ENCODE measurements around the gene BBS9. TPM values are rescaled to one million over a fixed set of nuclear protein-coding genes. Genes with fewer than 3 reads are reported as not detected.

Gene BBS9
- total and polyA plus RNA-seq, 9 of the 15 experiments (the other 6 are each of a cell fraction or from before 2014, with no cell fraction given): 0.77 to 3.3 (median 2.4) TPM

DNA sequence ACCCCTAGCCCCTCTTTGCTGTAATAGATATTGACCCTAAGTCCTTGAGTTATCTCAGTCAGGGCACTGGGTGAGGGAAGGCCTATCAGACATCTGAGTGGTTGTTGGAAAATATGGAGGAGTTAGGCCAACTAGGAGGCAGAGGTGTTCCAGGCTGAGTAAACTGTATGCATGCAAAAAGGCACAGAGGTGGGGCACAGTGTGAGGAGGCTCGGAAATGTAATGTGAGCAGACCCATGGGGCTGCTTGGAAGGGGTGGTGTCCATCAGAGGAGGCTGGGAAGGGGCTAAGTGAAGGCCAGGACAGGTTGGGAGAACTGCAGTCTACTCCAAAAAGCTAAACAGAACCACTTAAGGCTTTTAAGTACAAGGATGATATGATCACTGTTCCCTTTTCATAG lies 452.7 kb downstream of the BBS9 start:
- intact Hi-C loops (cut with micrococcal nuclease) (no loop called here), in situ Hi-C loops (cut with MboI) (no loop called here)
- no peaks in the 10 kb centered on the region for H3K4me1 ChIP-seq (replicated peaks in 1 of 2; ENCODE audit: control insufficient read depth in 2 of 2, insufficient read depth in 2 of 2, low read length in 2 of 2)
- H3K4me2 ChIP-seq (ENCODE audit: insufficient read depth, low read length): no peak overlapping the region
- DNase-seq (ENCODE audit: extremely low read depth in 1 of 4, low spot score in 3 of 4) (no peak), ATAC-seq (no peak), FAIRE-seq (no peak)
- no peak overlapping the region for H3K4me3 ChIP-seq
- no peaks in the 10 kb centered on the region for H3K9me1 ChIP-seq (ENCODE audit: control insufficient read depth, insufficient read depth, low read length)
- H2AFZ ChIP-seq (ENCODE audit: low read depth, low read length): no peak overlapping the region
- BruUV-seq (replicated peaks): no TSS peak
- no peaks in the 10 kb centered on the region for H3K36me3 ChIP-seq (ENCODE audit: control insufficient read depth, insufficient read depth, low read length)
- H3K9me3 ChIP-seq (replicated peaks; ENCODE audit: control insufficient read depth, insufficient read depth, low read depth, low read length): 0 out of 2 replicates have a peak, but pooled peaks cover 1% of the 10 kb centered on the region
- CTCF ChIA-PET (ENCODE audit: low intra/inter-chr PET ratio): no interaction called here
- POLR2A ChIA-PET: no interaction called here
- no peaks in the 10 kb centered on the region for H4K20me1 ChIP-seq (replicated peaks; ENCODE audit: control insufficient read depth, insufficient read depth, low read length)
- H3K27ac ChIP-seq (ENCODE audit: extremely low read depth, low read depth, low read length): no peak overlapping the region
- 0% methylated on average over 1 of the region's 1 CpG for WGBS (ENCODE audit: insufficient coverage, low coverage, missing lambda C conversion rate)
- no peak overlapping the region for H3K9ac ChIP-seq (ENCODE audit: insufficient read depth in 1 of 2, low read depth in 2 of 2, low read length in 2 of 2)
- no peaks in the 10 kb centered on the region for H3K27me3 ChIP-seq (ENCODE audit: control insufficient read depth in 2 of 2, insufficient read depth in 2 of 2, low read length in 2 of 2)
- no peaks in the 10 kb centered on the region for H3K79me2 ChIP-seq (ENCODE audit: control insufficient read depth, insufficient read depth, low read length)
- TF ChIP-seq, protein P1, sequence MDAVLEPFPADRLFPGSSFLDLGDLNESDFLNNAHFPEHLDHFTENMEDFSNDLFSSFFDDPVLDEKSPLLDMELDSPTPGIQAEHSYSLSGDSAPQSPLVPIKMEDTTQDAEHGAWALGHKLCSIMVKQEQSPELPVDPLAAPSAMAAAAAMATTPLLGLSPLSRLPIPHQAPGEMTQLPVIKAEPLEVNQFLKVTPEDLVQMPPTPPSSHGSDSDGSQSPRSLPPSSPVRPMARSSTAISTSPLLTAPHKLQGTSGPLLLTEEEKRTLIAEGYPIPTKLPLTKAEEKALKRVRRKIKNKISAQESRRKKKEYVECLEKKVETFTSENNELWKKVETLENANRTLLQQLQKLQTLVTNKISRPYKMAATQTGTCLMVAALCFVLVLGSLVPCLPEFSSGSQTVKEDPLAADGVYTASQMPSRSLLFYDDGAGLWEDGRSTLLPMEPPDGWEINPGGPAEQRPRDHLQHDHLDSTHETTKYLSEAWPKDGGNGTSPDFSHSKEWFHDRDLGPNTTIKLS (IDR thresholded peaks at IDR 0.05; ENCODE audit: borderline replicate concordance, low read depth): no peak
- TF ChIP-seq NRF1 (conservative IDR thresholded peaks at IDR 0.05 in 1 of 2, IDR thresholded peaks at IDR 0.05 in 1 of 2): no peak
- TF ChIP-seq, protein P2, sequence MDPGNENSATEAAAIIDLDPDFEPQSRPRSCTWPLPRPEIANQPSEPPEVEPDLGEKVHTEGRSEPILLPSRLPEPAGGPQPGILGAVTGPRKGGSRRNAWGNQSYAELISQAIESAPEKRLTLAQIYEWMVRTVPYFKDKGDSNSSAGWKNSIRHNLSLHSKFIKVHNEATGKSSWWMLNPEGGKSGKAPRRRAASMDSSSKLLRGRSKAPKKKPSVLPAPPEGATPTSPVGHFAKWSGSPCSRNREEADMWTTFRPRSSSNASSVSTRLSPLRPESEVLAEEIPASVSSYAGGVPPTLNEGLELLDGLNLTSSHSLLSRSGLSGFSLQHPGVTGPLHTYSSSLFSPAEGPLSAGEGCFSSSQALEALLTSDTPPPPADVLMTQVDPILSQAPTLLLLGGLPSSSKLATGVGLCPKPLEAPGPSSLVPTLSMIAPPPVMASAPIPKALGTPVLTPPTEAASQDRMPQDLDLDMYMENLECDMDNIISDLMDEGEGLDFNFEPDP (CRISPR knock-in tag; IDR thresholded peaks at IDR 0.05): no peak
- no peak for TF ChIP-seq ELF2 (CRISPR knock-in tag; IDR thresholded peaks at IDR 0.05)
- TF ChIP-seq CREB1 (IDR thresholded peaks at IDR 0.05): no peak
- TF ChIP-seq CREB1 (CRISPR knock-in tag; IDR thresholded peaks at IDR 0.05): no peak
- TF ChIP-seq JUND (IDR thresholded peaks at IDR 0.05; ENCODE audit: borderline replicate concordance, low read depth, low read length): no peak
- no peak for TF ChIP-seq JUND (tag; IDR thresholded peaks at IDR 0.05; ENCODE audit: borderline replicate concordance, low read depth, low read length)
- TF ChIP-seq, protein P3, sequence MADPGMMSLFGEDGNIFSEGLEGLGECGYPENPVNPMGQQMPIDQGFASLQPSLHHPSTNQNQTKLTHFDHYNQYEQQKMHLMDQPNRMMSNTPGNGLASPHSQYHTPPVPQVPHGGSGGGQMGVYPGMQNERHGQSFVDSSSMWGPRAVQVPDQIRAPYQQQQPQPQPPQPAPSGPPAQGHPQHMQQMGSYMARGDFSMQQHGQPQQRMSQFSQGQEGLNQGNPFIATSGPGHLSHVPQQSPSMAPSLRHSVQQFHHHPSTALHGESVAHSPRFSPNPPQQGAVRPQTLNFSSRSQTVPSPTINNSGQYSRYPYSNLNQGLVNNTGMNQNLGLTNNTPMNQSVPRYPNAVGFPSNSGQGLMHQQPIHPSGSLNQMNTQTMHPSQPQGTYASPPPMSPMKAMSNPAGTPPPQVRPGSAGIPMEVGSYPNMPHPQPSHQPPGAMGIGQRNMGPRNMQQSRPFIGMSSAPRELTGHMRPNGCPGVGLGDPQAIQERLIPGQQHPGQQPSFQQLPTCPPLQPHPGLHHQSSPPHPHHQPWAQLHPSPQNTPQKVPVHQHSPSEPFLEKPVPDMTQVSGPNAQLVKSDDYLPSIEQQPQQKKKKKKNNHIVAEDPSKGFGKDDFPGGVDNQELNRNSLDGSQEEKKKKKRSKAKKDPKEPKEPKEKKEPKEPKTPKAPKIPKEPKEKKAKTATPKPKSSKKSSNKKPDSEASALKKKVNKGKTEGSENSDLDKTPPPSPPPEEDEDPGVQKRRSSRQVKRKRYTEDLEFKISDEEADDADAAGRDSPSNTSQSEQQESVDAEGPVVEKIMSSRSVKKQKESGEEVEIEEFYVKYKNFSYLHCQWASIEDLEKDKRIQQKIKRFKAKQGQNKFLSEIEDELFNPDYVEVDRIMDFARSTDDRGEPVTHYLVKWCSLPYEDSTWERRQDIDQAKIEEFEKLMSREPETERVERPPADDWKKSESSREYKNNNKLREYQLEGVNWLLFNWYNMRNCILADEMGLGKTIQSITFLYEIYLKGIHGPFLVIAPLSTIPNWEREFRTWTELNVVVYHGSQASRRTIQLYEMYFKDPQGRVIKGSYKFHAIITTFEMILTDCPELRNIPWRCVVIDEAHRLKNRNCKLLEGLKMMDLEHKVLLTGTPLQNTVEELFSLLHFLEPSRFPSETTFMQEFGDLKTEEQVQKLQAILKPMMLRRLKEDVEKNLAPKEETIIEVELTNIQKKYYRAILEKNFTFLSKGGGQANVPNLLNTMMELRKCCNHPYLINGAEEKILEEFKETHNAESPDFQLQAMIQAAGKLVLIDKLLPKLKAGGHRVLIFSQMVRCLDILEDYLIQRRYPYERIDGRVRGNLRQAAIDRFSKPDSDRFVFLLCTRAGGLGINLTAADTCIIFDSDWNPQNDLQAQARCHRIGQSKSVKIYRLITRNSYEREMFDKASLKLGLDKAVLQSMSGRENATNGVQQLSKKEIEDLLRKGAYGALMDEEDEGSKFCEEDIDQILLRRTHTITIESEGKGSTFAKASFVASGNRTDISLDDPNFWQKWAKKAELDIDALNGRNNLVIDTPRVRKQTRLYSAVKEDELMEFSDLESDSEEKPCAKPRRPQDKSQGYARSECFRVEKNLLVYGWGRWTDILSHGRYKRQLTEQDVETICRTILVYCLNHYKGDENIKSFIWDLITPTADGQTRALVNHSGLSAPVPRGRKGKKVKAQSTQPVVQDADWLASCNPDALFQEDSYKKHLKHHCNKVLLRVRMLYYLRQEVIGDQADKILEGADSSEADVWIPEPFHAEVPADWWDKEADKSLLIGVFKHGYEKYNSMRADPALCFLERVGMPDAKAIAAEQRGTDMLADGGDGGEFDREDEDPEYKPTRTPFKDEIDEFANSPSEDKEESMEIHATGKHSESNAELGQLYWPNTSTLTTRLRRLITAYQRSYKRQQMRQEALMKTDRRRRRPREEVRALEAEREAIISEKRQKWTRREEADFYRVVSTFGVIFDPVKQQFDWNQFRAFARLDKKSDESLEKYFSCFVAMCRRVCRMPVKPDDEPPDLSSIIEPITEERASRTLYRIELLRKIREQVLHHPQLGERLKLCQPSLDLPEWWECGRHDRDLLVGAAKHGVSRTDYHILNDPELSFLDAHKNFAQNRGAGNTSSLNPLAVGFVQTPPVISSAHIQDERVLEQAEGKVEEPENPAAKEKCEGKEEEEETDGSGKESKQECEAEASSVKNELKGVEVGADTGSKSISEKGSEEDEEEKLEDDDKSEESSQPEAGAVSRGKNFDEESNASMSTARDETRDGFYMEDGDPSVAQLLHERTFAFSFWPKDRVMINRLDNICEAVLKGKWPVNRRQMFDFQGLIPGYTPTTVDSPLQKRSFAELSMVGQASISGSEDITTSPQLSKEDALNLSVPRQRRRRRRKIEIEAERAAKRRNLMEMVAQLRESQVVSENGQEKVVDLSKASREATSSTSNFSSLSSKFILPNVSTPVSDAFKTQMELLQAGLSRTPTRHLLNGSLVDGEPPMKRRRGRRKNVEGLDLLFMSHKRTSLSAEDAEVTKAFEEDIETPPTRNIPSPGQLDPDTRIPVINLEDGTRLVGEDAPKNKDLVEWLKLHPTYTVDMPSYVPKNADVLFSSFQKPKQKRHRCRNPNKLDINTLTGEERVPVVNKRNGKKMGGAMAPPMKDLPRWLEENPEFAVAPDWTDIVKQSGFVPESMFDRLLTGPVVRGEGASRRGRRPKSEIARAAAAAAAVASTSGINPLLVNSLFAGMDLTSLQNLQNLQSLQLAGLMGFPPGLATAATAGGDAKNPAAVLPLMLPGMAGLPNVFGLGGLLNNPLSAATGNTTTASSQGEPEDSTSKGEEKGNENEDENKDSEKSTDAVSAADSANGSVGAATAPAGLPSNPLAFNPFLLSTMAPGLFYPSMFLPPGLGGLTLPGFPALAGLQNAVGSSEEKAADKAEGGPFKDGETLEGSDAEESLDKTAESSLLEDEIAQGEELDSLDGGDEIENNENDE (IDR thresholded peaks at IDR 0.05; ENCODE audit: low read depth, low read length): no peak
- no peak for TF ChIP-seq RNF2 (IDR thresholded peaks at IDR 0.05)

Measured in K562 (cell line).